Subcutaneous adipose tissue (tissue), 4 donors: ENCODE data around the gene PDHB. TPM values are rescaled to one million over a fixed set of nuclear protein-coding genes. Genes with fewer than 3 reads are reported as not detected.

Experiments used
- CTCF ChIP-seq: fragments of 450-650 bp; IDR thresholded peaks from one replicate; pipeline ENCODE4 v1.5.1; 2016; ENCODE audit warnings: low read depth, mild to moderate bottlenecking, control low read depth, antibody characterized with exemption, moderate library complexity
- total RNA-seq, 4 donors: library from RNA; depleted of rRNA; stranded (reverse); fragments of >200 nt; gene quantifications; one replicate each; pipeline ENCODE4 v1.1.0, GENCODE V29; 2016

PDHB gene
- total RNA-seq, 4 donors from 2014 or later: 67.5 to 94.6 (median 74.7) TPM

DNA sequence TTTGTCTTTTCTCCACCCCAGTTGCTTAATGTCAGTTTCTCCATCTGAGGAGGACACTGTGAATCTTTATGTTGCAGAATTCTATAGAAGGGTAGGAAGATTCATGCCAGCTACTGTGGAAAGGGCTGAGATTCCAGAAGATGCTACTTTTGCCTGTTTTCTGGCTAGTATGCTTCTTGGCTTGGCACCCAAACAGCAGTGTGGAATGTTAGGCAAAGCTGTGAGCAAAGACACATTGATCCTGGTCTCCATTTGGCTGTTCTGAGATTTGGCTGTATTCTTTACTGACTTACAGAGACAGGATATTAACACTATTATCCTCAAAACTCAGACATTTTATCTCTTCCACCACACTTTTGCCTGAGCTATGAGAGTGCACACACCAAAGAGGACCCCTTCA, 39.3 kb downstream of the PDHB start:
- TF ChIP-seq CTCF: no peak

- TF ChIP-seq CTCF: no peak
Measured at GRCh38 chr3:58392181-58392580, 41.5 kb downstream of the PDHB start.

DNA sequence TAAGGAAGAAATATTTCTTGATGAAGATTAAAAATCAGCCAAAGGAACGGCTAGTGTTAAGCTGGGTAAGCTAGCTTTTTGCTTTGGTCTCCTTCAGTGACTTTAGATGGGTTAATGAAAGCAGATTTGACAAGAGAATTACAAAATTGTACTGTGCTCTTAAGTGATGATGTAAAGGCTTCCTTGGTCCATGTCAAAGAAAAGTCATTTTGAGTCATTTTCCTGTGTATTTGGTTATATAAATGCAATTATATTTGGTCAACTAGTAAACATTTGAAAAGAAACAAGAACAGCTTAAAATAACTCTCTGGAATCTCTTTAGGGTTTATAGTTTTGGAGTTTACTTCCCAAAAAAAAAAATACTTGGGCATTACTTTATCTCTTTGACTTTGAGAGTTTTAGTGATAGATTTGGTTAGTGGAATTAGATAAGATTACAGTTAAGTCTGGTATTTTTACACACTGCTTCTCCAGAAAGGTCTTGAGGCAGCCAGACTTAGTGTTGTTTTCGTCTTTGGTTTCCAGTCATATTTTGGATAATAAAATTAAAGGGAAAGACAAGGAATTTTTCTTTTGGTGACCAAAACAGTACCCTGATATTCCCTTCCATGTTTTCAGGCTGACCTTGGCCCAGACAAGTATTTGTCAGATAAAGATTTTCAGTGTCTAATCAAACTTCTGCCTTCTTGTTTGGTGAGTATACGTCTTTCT, 42.3 kb downstream of the PDHB start:
- TF ChIP-seq CTCF: no peak

DNA sequence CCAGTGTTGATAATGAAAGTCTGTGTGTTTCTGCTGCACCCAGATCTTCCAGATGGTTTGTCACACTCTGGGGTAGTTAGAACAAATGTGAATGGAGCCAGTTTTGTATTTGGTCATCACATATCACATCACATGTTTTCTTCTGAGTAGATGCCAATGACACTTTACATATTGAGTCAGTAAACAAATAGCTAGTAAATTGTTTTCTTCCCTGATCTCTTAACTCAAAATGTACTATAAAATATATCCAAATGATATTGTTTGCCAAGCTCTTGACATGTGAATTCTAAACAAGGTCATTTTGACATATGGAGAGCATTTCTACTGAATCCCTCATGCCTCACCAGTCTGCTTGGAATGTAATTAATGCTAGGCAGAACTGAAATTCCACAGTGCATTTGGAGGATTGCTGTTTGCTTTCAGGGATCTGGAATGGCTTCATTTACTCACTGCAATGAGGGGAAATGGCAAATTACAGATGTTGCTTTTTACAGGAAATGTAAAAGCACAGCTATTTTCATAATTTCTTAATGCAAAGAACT, 45.0 kb downstream of the PDHB start:
- TF ChIP-seq CTCF: no peak

DNA sequence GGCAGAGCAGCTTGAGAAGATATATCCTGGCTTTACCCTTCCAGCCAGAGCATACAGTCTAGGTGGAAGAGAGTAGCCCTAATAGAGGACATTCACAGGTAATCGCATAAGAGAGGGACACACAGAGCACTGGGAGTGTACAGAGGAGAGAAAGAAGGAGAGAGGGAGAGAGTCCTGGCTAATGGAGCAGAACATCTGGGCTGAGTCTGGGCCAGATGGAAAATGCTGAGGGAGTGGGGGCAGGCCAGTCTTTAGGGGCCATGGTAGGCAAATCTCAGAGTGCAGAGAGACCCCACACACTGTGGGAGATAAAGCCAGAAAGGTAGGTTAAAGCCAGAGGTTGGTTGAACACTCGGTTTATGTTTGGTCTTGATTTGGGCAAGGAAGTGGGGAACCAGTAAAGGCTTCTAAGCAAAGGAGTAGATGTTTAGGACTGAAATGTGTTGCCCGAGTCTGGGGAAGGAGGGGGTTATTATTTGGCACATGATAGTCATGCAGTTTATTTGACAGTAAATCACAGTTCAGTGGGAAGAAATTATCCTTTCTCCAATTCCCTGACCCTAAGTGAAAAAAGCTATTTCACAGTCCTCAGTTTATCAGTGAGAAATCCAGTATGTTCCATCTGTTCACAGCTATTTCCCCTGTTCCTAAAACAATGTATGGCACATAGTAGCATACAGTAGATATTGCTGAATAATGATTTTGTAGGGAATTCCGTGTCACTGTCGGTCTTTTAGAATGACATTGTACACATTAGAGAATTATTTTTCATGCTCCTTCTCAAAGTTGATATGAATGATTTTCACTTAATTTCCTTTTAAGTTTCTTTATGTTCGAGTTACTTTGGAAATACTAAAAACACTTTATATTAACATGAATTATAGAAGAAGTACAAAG, 45.7 kb downstream of the PDHB start:
- TF ChIP-seq CTCF: no peak

DNA sequence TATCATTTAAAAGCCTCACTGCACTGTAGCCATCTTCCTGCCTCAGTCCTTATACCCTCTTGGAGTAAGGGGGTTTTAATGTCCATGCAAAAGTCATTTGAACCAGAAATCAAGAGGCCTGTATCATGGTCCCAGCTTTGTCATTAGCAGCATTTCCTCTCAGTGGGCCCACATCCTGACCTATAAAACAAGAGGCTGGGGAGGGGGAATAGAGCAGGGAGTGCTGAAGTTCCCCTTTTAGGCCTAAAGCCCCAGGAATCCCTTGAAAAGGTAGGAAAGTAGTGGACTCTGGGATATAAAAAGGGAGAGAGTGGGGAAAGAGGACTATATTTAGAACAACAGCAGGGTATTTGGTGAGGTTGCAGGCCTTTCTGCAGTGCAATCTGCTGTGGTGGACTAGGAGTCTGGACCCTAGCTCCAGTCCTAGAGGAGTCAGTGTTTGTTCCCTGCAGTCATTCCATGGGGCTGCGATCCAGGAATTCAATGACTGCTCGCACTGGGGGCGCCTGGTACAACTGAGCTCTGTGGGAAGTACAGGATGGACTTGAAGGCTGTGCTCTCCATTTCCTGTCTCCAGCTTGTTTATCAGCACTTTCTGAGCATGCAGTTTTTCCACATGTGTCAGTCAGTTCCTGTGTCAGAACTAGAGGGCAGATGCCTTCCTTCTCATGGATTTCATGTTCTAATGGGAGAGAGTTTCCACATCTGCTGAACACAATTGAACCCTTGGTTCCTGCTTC, 46.8 kb downstream of the PDHB start:
- no peak for TF ChIP-seq CTCF
